Ovary (tissue), 9 donors: ENCODE measurements around the gene FAM210A. TPM values are rescaled to one million over a fixed set of nuclear protein-coding genes. Genes with fewer than 3 reads are reported as not detected.

ENCODE experiments used
- DNase-seq, 5 donors: peaks; one replicate each; pipeline ENCODE4 v3.0.0-alpha.2; 2019 to 2020
- H3K27ac ChIP-seq, 2 donors: fragments of 200-600 bp; one replicate each; pipeline versions ENCODE4 v1.5.1 to v1.8.0; 2019 to 2022
- H3K27me3 ChIP-seq: fragments of 200-600 bp; one replicate; pipeline ENCODE4 v1.8.0; 2022
- H3K36me3 ChIP-seq: fragments of 200-600 bp; sonication (generic); one replicate; pipeline ENCODE4 v1.5.1; 2019
- H3K4me1 ChIP-seq: one replicate; pipeline ENCODE4 v1.8.1; 2013; ENCODE audit warnings: mild to moderate bottlenecking, moderate library complexity; ENCODE audit not compliant: insufficient read depth
- H3K4me3 ChIP-seq: fragments of 200-600 bp; sonication (generic); one replicate; pipeline ENCODE4 v1.5.1; 2017
- H3K9me3 ChIP-seq, 2 donors: fragments of 200-600 bp in 1 of 2; sonication (generic) in 1 of 2; one replicate each; pipeline versions ENCODE4 v1.5.1 to v1.8.1; 2013 to 2019; ENCODE audit warnings: mild to moderate bottlenecking in 1 of 2, moderate library complexity in 1 of 2
- CTCF ChIP-seq, 3 donors: fragments of 450-650 bp in 2 of 3; fragments of 200-600 bp in 1 of 3; IDR thresholded peaks; one replicate each; pipeline versions ENCODE4 v1.5.1 to v1.8.0; 2016 to 2022; ENCODE audit warnings: antibody characterized with exemption in 3 of 3, mild to moderate bottlenecking in 1 of 3
- EP300 ChIP-seq: sonication (generic); formaldehyde crosslinking; IDR thresholded peaks from one replicate; pipeline ENCODE4 v1.6.1; 2017; ENCODE audit warnings: antibody characterized with exemption
- POLR2A ChIP-seq: fragments of 450-650 bp; IDR thresholded peaks from one replicate; pipeline ENCODE4 v1.6.1; 2017; ENCODE audit warnings: antibody characterized with exemption, mild to moderate bottlenecking, moderate library complexity
- WGBS, 3 donors: extraction: QIAGEN DNeasy Blood & Tissue Kit in 1 of 3; methylation state at CpG; one replicate each; pipeline versions ENCODE4 v1.1.5 to v1.1.7; 2013 to 2017; 5-methylcytosine and 5-hydroxymethylcytosine counted together
- intact Hi-C, 4 donors: fragments of 100-400 bp; cut with DNase I; formaldehyde crosslinking; loops; one replicate each; pipeline versions ENCODE4 v1.11.0 to v1.15.1; 2022 to 2023
- polyA plus RNA-seq, 2 donors: library from polyadenylated mRNA; stranded (reverse); fragments of 200-250 nt in 1 of 2; fragments of 350-450 nt in 1 of 2; fragmentation: Illumina TruSeq in 1 of 2; extraction: RNeasy Lipid Tissue Mini Kit (QIAGEN cat#74804) in 1 of 2; gene quantifications; one replicate each; pipeline ENCODE4 v1.2.3, GENCODE V29; 2013 to 2014
- total RNA-seq, 7 donors: library from RNA; depleted of rRNA in 2 of 7; stranded (reverse); fragments of >200 nt in 2 of 7; fragmentation: NEBNext Ultra II Directional in 3 of 7; extraction: Animal tissue kit (Norgen Biotek cat#: 25700) in 3 of 7; gene quantifications; one replicate each; pipeline versions ENCODE4 v1.1.0 to v1.2.4, GENCODE V29; 2016 to 2023
- donor health status: DM: no; HTN: no; CAD: no; lungs with moderate emphysema.
- donor health status: DM: no; HTN: no; CAD: no.
- donor health status: Bipolar disorder and iron deficiency.
- donor health status: DM: yes; HTN: yes; CAD: no.
- donor health status: DM: no; HTN: no; CAD: no.
- donor health status: DM: yes; HTN: yes; CAD: no.

FAM210A gene
- total and polyA plus RNA-seq, 9 donors: 4.7 to 15.2 (median 12.6) TPM

GRCh38 chr18:13635046-13635445, 91.3 kb downstream of the FAM210A start:
- Histone ChIP-seq H3K4me3 (no peak overlapping the region), H3K27ac (no peak overlapping the region), H3K27me3 (no peaks in the 10 kb centered on the region), H3K9me3 (no peaks in the 10 kb centered on the region), H3K36me3 (no peaks in the 10 kb centered on the region), H3K4me1 (no peaks in the 10 kb centered on the region)
- WGBS, 3 donors: 81 to 91% (median 84%) methylated on average over 5 of the region's 5 CpGs
- no peak for DNase-seq
- TF ChIP-seq EP300 (no peak), CTCF (IDR thresholded peaks at IDR 0.05) (no peak), POLR2A (no peak)
- intact Hi-C loops: loop anchor here in 1 of 4 donors (10.0 kb wide), 1 partner anchor 420 kb away; the partner anchor contains the start of gene LDLRAD4

- 94 to 97% (median 96%) methylated on average over 5 of the region's 5 CpGs for WGBS, 3 donors
- DNase-seq: no peak
Measured at GRCh38 chr18:13633700-13634099, 92.7 kb downstream of the FAM210A start.

GRCh38 chr18:13630716-13631268, 95.6 kb downstream of the FAM210A start:
- no peaks in the 10 kb centered on the region for H3K36me3 ChIP-seq
- no peak for TF ChIP-seq POLR2A
- TF ChIP-seq CTCF (IDR thresholded peaks at IDR 0.05): no peak
- no peak for TF ChIP-seq EP300
- no peak overlapping the region for H3K27ac ChIP-seq
- no peak for DNase-seq
- no peaks in the 10 kb centered on the region for H3K9me3 ChIP-seq
- intact Hi-C loops: loop anchor here in 1 of 4 donors (10.0 kb wide), 1 partner anchor 416 kb away; the partner anchor contains the start of gene LDLRAD4
- no peaks in the 10 kb centered on the region for H3K4me1 ChIP-seq
- no peak overlapping the region for H3K4me3 ChIP-seq
- no peaks in the 10 kb centered on the region for H3K27me3 ChIP-seq
- 80 to 88% (median 85%) methylated on average over 7 of the region's 7 CpGs for WGBS, 3 donors

More at GRCh38 chr18:13633700-13634099, 92.7 kb downstream of the FAM210A start:
- H3K27me3 ChIP-seq: no peaks in the 10 kb centered on the region
- no peak overlapping the region for H3K4me3 ChIP-seq
- H3K27ac ChIP-seq: no peak overlapping the region
- no peaks in the 10 kb centered on the region for H3K4me1 ChIP-seq
- intact Hi-C loops: loop anchor here in 1 of 4 donors (10.0 kb wide), 1 partner anchor 419 kb away; the partner anchor contains the start of gene LDLRAD4
- TF ChIP-seq CTCF (IDR thresholded peaks at IDR 0.05) (no peak), POLR2A (no peak), EP300 (no peak)
- H3K9me3 ChIP-seq: no peaks in the 10 kb centered on the region
- no peaks in the 10 kb centered on the region for H3K36me3 ChIP-seq

GRCh38 chr18:13629841-13630715, 96.3 kb downstream of the FAM210A start:
- no peaks in the 10 kb centered on the region for H3K4me1 ChIP-seq
- 35 to 40% (median 37%) methylated on average over 8 of the region's 8 CpGs for WGBS, 3 donors
- no peak for TF ChIP-seq POLR2A
- no peak for TF ChIP-seq EP300
- TF ChIP-seq CTCF (IDR thresholded peaks at IDR 0.05): peak; percentile 42 to 68 (median 50)
- no peaks in the 10 kb centered on the region for H3K9me3 ChIP-seq
- no peaks in the 10 kb centered on the region for H3K27me3 ChIP-seq
- intact Hi-C loops: loop anchor here in 2 of 4 donors (5.0 to 10.0 kb wide), 2 partner anchors 413 to 415 kb away; partner anchors contain the start of gene LDLRAD4 (in 2 of the 2)
- no peak overlapping the region for H3K4me3 ChIP-seq
- DNase-seq: peak in 3 of 5 donors; percentile 29 to 40 (median 40)
- no peak overlapping the region for H3K27ac ChIP-seq
- H3K36me3 ChIP-seq: no peaks in the 10 kb centered on the region
